Endothelial cell of umbilical vein (primary cell): Measurements from ENCODE around the gene TSPOAP1. TPM values are rescaled to one million over a fixed set of nuclear protein-coding genes. Genes with fewer than 3 reads are reported as not detected.

ENCODE experiments used
- BruUV-seq: library from RNA; stranded (reverse); fragments of 400-500 nt; replicated peaks from 2 replicates; lab custom pipeline; 2021; lab: Mats Ljungman, UMichigan
- CTCF ChIA-PET: fragments of 300-600, 350-600 bp; sonication (Branson Sonifier 250); formaldehyde crosslinking; loops from one replicate; lab custom pipeline; 2021; ENCODE audit warnings: antibody characterized with exemption, inconsistent platforms; lab: Charles Lee
- POLR2A ChIA-PET: fragments of 300-600, 350-600 bp; sonication (Branson Sonifier 250); formaldehyde crosslinking; loops from one replicate; lab custom pipeline; 2021; ENCODE audit warnings: antibody characterized with exemption, inconsistent platforms; lab: Charles Lee
- DNase-seq: peaks from one replicate; pipeline ENCODE4 v3.0.0-alpha.2; 2011; ENCODE audit warnings: low read depth, low spot score
- FAIRE-seq: peaks from 2 replicates; lab custom pipeline; 2011; peaks lifted over from hg19 to GRCh38; lab: Jason Lieb, UNC
- H2AFZ ChIP-seq: 2 replicates; pipeline ENCODE4 v1.6.0; 2012; ENCODE audit warnings: low read depth, low read length, control low read depth, inconsistent platforms
- H3K27ac ChIP-seq: 2 replicates; pipeline ENCODE4 v1.5.1; 2011; ENCODE audit warnings: low read depth, mild to moderate bottlenecking, control low read depth, low read length, moderate library complexity; ENCODE audit not compliant: insufficient read depth
- H3K27me3 ChIP-seq, 2 experiments: 2 replicates each; pipeline versions ENCODE4 v1.6.0 to v1.6.1; 2011; ENCODE audit warnings: low read length in 2 of 2, mixed read lengths in 1 of 2; ENCODE audit not compliant: control insufficient read depth in 2 of 2, insufficient read depth in 2 of 2
- H3K36me3 ChIP-seq, 2 experiments: 2 replicates in 1 of 2; 3 replicates in 1 of 2; pipeline ENCODE4 v1.5.1; 2011; ENCODE audit warnings: low read length in 2 of 2, mild to moderate bottlenecking in 1 of 2, moderate library complexity in 1 of 2; ENCODE audit not compliant: control insufficient read depth in 2 of 2, insufficient read depth in 2 of 2; ENCODE audit errors: extremely low read depth in 1 of 2
- H3K4me1 ChIP-seq: 3 replicates; pipeline ENCODE4 v1.5.1; 2011; ENCODE audit warnings: mild to moderate bottlenecking, low read length; ENCODE audit not compliant: control insufficient read depth, insufficient read depth; ENCODE audit errors: extremely low read depth
- H3K4me2 ChIP-seq: 2 replicates; pipeline ENCODE4 v1.6.1; 2011; ENCODE audit warnings: low read length, control low read depth, mixed read lengths; ENCODE audit not compliant: insufficient read depth
- H3K4me3 ChIP-seq, 3 experiments: fragments of 200-600 bp in 1 of 3; sonication (generic), shearing (Covaris generic) in 1 of 3; replicated peaks in 1 of 3; 2 replicates each; pipeline ENCODE4 v1.5.1; 2011 to 2016; ENCODE audit warnings: control low read depth in 3 of 3, low read length in 3 of 3, mild to moderate bottlenecking in 2 of 3, inconsistent platforms in 1 of 3, low read depth in 1 of 3, moderate library complexity in 1 of 3; ENCODE audit not compliant: insufficient read depth in 1 of 3
- H3K79me2 ChIP-seq: 2 replicates; pipeline ENCODE4 v1.6.0; 2012; ENCODE audit warnings: low read length, inconsistent platforms; ENCODE audit not compliant: control insufficient read depth, insufficient read depth
- H3K9ac ChIP-seq: replicated peaks from 2 replicates; pipeline ENCODE3; 2011; ENCODE audit warnings: low read length, control low read depth; ENCODE audit not compliant: insufficient read depth; ENCODE audit errors: extremely low read depth
- H3K9me1 ChIP-seq: replicated peaks from 3 replicates; pipeline ENCODE4 v1.6.0; 2011; ENCODE audit warnings: mild to moderate bottlenecking, low read length; ENCODE audit not compliant: control insufficient read depth, insufficient read depth; ENCODE audit errors: extremely low read depth
- H3K9me3 ChIP-seq: replicated peaks from 2 replicates; pipeline ENCODE4 v1.5.1; 2012; ENCODE audit warnings: low read length, inconsistent platforms; ENCODE audit not compliant: control insufficient read depth, insufficient read depth
- H4K20me1 ChIP-seq: replicated peaks from 2 replicates; pipeline ENCODE3; 2011; ENCODE audit warnings: mild to moderate bottlenecking, low read length; ENCODE audit not compliant: control insufficient read depth, insufficient read depth; ENCODE audit errors: extremely low read depth
- CTCF ChIP-seq, 2 donors: IDR thresholded peaks; 1 replicate in 1 of 2; 2 replicates in 1 of 2; pipeline ENCODE4 v1.5.1; 2011; ENCODE audit warnings: low read length in 2 of 2, mild to moderate bottlenecking in 2 of 2, moderate library complexity in 2 of 2, control low read depth in 1 of 2, inconsistent platforms in 1 of 2, low read depth in 1 of 2; ENCODE audit not compliant: insufficient read depth in 1 of 2; ENCODE audit errors: extremely low read depth in 1 of 2
- EZH2 ChIP-seq: IDR thresholded peaks from 2 replicates; pipeline ENCODE4 v1.6.1; 2012; ENCODE audit warnings: borderline replicate concordance, low read depth, mild to moderate bottlenecking, moderate library complexity, low read length, inconsistent platforms; ENCODE audit not compliant: severe bottlenecking
- FOS ChIP-seq: IDR thresholded peaks from 2 replicates; pipeline ENCODE4 v1.6.1; 2011; ENCODE audit warnings: mild to moderate bottlenecking, low read length, moderate library complexity, borderline replicate concordance; ENCODE audit not compliant: insufficient read depth
- GATA2 ChIP-seq: IDR thresholded peaks from 2 replicates; pipeline ENCODE4 v1.7.0; 2011; ENCODE audit warnings: low read depth, mild to moderate bottlenecking, moderate library complexity, mixed read lengths, low read length; ENCODE audit not compliant: insufficient read length, insufficient read depth
- JUN ChIP-seq: IDR thresholded peaks from 2 replicates; pipeline ENCODE4 v1.6.1; 2011; ENCODE audit warnings: borderline replicate concordance, low read depth; ENCODE audit not compliant: insufficient read length, insufficient read depth
- MAX ChIP-seq: IDR thresholded peaks from 2 replicates; pipeline ENCODE4 v1.6.1; 2011; ENCODE audit not compliant: insufficient read depth, insufficient read length
- MYC ChIP-seq: IDR thresholded peaks from one replicate; pipeline ENCODE4 v1.6.1; 2011; ENCODE audit warnings: mild to moderate bottlenecking, low read depth, low read length
- POLR2A ChIP-seq: IDR thresholded peaks from 2 replicates; pipeline ENCODE4 v1.6.1; 2012; ENCODE audit warnings: low read depth, mild to moderate bottlenecking, control low read depth, low read length
- POLR2AphosphoS5 ChIP-seq: IDR thresholded peaks from 2 replicates; pipeline ENCODE4 v1.6.1; 2012; ENCODE audit warnings: low read depth, mild to moderate bottlenecking, control low read depth, low read length, moderate library complexity; ENCODE audit not compliant: insufficient read depth
- dilution Hi-C: fragments of 300-500 bp; cut with MboI; formaldehyde crosslinking; loops from one replicate; pipeline ENCODE4 v1.15.0; 2019; ENCODE audit warnings: low sequenced_read_pairs; ENCODE audit not compliant: extremely low pct_ligation_motif_present
- intact Hi-C: fragments of 100-400 bp; cut with micrococcal nuclease; formaldehyde crosslinking; loops from one replicate; pipeline ENCODE4 v1.10.0; 2022
- polyA plus RNA-seq, 4 experiments: library from polyadenylated mRNA; depleted of rRNA in 3 of 4; stranded (reverse) in 3 of 4; unstranded in 1 of 4; fragments of >200 nt; gene quantifications; 2 replicates each; pipeline versions ENCODE4 v1.2.1 to v1.2.3, GENCODE V29; 2011 to 2012; ENCODE audit warnings: missing spikeins in 1 of 4
- total RNA-seq: library from RNA; stranded (reverse); gene quantifications from 2 replicates; pipeline ENCODE4 v1.2.3, GENCODE V29; 2021

The TSPOAP1 gene
- total and polyA plus RNA-seq, 2 donors (not counting 3 experiments of a cell fraction or from before 2014, with no cell fraction given), result not detected

GRCh38 chr17:58354541-58355216 lies 26.1 kb upstream of the TSPOAP1 start:
- peaks cover 4% of the 10 kb centered on the region for H3K4me1 ChIP-seq
- no peak overlapping the region for H3K4me2 ChIP-seq
- H3K4me3 ChIP-seq, result no peak overlapping the region
- peaks cover 6% of the 10 kb centered on the region for H3K79me2 ChIP-seq
- POLR2A ChIA-PET, result no interaction called here
- intact Hi-C loops, result loop anchor here (5.0 kb wide), 1 partner anchor 38 kb away; no protein-coding TSS in a partner anchor
- dilution Hi-C loops, result no loop called here
- no peaks in the 10 kb centered on the region for H3K9me3 ChIP-seq
- peaks cover 0 to 2% of the 10 kb centered on the region in 2 experiments for H3K36me3 ChIP-seq
- no peaks in the 10 kb centered on the region for H3K9me1 ChIP-seq
- H4K20me1 ChIP-seq, result no peaks in the 10 kb centered on the region
- no peak overlapping the region for H2AFZ ChIP-seq
- H3K27me3 ChIP-seq, result no peaks in the 10 kb centered on the region
- no peak overlapping the region for H3K9ac ChIP-seq
- no TSS peak for BruUV-seq
- DNase-seq (no peak), FAIRE-seq (no peak)
- no peak overlapping the region for H3K27ac ChIP-seq
- CTCF ChIA-PET, result interaction anchor here (1.5 to 2.4 kb wide), 2 partner anchors 9 to 63 kb away, joined by 6 read pairs; partner anchors contain the start of gene RNF43
- TF ChIP-seq JUN (no peak), FOS (no peak), GATA2 (no peak)

GRCh38 chr17:58353389-58353825 lies 24.8 kb upstream of the TSPOAP1 start:
- no peaks in the 10 kb centered on the region for H3K27me3 ChIP-seq
- H3K27ac ChIP-seq, result no peak overlapping the region
- no peaks in the 10 kb centered on the region for H3K9me1 ChIP-seq
- TF ChIP-seq POLR2AphosphoS5, result no peak
- TF ChIP-seq GATA2, result no peak
- TF ChIP-seq JUN, result no peak
- no peak for TF ChIP-seq POLR2A
- TF ChIP-seq MAX, result no peak
- no peak for TF ChIP-seq MYC
- TF ChIP-seq EZH2, result no peak
- no peak for TF ChIP-seq CTCF (IDR thresholded peaks at IDR 0.05; ENCODE audit: extremely low read depth in 1 of 2, insufficient read depth in 1 of 2, low read depth in 1 of 2, low read length in 2 of 2)
- TF ChIP-seq FOS, result no peak
- H3K4me1 ChIP-seq, result peaks cover 4% of the 10 kb centered on the region
- POLR2A ChIA-PET, result interaction anchor here (2.5 kb wide), 1 partner anchor 14 kb away, joined by 12 read pairs; no protein-coding TSS in a partner anchor
- DNase-seq, result no peak
- no peak for FAIRE-seq
- no peak overlapping the region for H3K4me3 ChIP-seq
- intact Hi-C loops (loop anchor here (2.0 to 5.0 kb wide), 2 partner anchors 39 to 347 kb away; partner anchors contain the start of gene SRSF1), dilution Hi-C loops (no loop called here)
- H2AFZ ChIP-seq, result no peak overlapping the region
- H4K20me1 ChIP-seq, result no peaks in the 10 kb centered on the region
- H3K4me2 ChIP-seq, result peak overlapping the region; percentile 56
- no peak overlapping the region for H3K9ac ChIP-seq
- peaks cover 6% of the 10 kb centered on the region for H3K79me2 ChIP-seq
- CTCF ChIA-PET, result interaction anchor here (1.6 to 2.9 kb wide), 5 partner anchors 36 to 104 kb away, joined by 5 to 19 read pairs (median 9); partner anchors contain the start of gene RNF43
- H3K9me3 ChIP-seq, result no peaks in the 10 kb centered on the region
- H3K36me3 ChIP-seq, result peaks cover 0 to 13% of the 10 kb centered on the region in 2 experiments
- BruUV-seq, result no TSS peak
